Cardiac fibroblast (primary cell): ENCODE measurements around the gene DNPEP.

ENCODE experiments used
- DNase-seq, 2 donors: peaks; one replicate each; pipeline versions ENCODE4 v3.0.0 to v3.0.0-alpha.2; 2010; ENCODE audit warnings: low read depth in 2 of 2
- H3K4me3 ChIP-seq, 2 donors: replicated peaks in 1 of 2; 1 replicate in 1 of 2; 2 replicates in 1 of 2; pipeline ENCODE4 v1.5.1; 2011; ENCODE audit warnings: low read depth in 2 of 2, low read length in 2 of 2, mild to moderate bottlenecking in 2 of 2, moderate library complexity in 1 of 2
- CTCF ChIP-seq: IDR thresholded peaks from one replicate; pipeline ENCODE4 v1.5.1; 2011; ENCODE audit warnings: low read depth, mild to moderate bottlenecking, low read length, inconsistent platforms

DNPEP gene

DNA sequence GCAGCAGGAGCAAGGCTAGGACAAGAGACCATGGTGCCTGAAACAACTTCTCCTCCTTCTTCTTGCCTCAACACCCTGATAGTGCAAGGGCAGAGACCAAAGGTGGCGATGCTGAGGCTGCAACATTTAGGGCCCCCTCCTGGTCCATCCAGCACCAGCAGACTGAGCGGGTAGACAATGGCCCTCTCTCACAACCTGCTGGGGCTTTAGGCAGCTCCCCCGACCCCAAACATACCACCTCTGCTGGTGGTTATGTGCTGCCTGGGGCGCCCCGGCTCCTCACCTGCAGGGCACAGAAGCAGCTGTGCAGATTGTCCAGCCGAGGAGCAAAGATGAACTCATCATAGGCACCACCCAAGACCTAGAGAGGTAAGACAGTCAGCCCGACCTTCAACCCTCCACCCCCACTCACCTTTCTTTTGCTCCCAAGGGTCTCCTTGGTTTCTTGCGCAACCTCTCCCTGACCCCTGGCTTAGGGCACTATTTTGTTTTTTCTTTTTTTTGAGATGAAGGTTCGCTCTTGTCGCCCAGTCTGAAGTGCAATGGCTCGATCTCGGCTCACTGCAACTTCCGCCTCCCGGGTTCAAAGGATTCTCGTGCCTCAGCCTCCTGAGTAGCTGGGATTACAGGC is 3.5 kb downstream of the DNPEP start:
- H3K4me3 ChIP-seq, result no peak overlapping the region
- DNase-seq, result no peak
- TF ChIP-seq CTCF, result no peak

DNA sequence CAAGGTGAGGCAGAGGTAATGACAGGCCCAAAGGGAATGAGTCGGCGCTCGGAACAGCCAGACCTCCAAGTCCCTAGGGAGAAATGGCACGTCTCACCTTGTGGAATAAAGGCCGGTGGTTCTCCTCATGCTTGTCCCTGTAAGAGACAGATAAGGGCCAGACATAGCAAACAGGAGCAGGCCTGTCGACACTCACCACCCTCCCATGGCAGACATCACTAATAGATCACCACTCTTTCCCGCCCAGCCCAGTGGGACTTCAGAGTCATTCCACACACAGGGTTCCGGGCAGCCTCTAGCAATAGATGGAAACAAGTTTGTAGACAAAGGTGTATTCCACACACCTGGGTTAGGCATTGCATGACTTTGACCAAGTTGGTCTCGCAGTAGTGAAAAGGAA is 6.3 kb downstream of the DNPEP start:
- no peak for DNase-seq
- no peak for TF ChIP-seq CTCF
- H3K4me3 ChIP-seq, result no peak overlapping the region

GRCh38 chr2:219380926-219381325 is 6.8 kb downstream of the DNPEP start:
- H3K4me3 ChIP-seq, result no peak overlapping the region
- no peak for TF ChIP-seq CTCF

GRCh38 chr2:219378163-219378851 is 9.4 kb downstream of the DNPEP start:
- H3K4me3 ChIP-seq, result no peak overlapping the region
- DNase-seq, result no peak
- TF ChIP-seq CTCF, result no peak

More at GRCh38 chr2:219380926-219381325, 6.8 kb downstream of the DNPEP start:
- no peak for DNase-seq

DNA sequence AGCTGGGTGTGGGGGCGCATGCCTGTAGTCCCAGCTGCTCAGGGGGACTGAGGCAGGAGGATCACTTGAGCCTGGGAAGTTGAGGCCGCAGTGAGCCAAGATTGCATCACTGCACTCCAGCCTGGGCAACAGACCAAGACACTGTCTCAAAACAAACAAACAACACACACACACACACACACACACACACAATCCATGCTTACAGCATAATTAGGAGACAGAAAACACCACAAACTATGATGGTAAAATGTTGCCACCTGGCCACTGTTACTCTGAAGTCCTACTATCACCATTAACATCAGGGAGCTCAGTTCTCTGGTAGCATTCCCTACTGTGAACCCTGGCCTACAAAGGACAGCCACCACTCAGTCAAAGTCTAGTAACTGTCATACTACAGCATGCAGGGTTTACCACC is 18.3 kb downstream of the DNPEP start:
- H3K4me3 ChIP-seq, result no peak overlapping the region
- peak; percentile 79 to 88 for DNase-seq
- TF ChIP-seq CTCF, result no peak

DNA sequence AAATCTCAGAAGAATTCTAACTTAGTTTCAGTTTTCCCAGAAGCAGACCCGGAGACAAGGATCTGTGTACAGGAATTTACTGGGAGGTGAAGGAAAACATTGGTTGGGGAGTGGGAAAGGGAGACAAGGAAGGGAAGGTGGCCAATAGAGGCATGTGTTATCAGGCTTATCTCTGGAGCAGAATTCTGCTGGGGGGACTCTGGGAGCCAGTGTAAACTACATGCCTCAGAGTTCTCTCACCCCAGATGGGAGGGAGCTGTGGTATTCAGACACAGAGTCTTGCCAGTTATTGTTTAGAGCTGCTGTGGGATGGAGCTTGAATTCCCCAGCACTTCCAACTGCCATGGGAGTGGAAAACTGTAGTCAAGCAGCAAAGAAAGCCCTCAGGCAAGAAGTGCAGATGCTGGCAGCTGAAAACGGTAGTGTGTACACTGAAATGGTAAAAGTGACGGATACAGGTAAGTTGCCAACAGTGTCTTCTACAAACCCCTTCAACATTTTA is 19.0 kb downstream of the DNPEP start:
- TF ChIP-seq CTCF, result no peak
- peak; percentile 69 to 91 for DNase-seq
- peak overlapping the region in 1 of 2 donors; percentile 24 for H3K4me3 ChIP-seq
